A673 (cell line): ENCODE results near the gene MPZL1. TPM values are rescaled to one million over a fixed set of nuclear protein-coding genes. Genes with fewer than 3 reads are reported as not detected.

ENCODE experiments used
- BruUV-seq: library from RNA; stranded (reverse); fragments of 400-500 nt; replicated peaks from 2 replicates; lab custom pipeline; 2021; lab: Mats Ljungman, UMichigan
- CTCF ChIA-PET: fragments of 300-600 bp; sonication (Branson Sonifier 250); formaldehyde crosslinking; loops from one replicate; lab custom pipeline; 2022; ENCODE audit warnings: antibody characterized with exemption; lab: Charles Lee
- POLR2A ChIA-PET: fragments of 300-600 bp; sonication (Branson Sonifier 250); formaldehyde crosslinking; loops from one replicate; lab custom pipeline; 2022; ENCODE audit warnings: antibody characterized with exemption; ENCODE audit not compliant: low non-redundant PET; lab: Charles Lee
- DNase-seq: peaks from one replicate; pipeline ENCODE4 v3.0.0-alpha.2; 2015; ENCODE audit warnings: low spot score
- H3K27ac ChIP-seq: fragments of 200-600 bp; sonication (generic); 2 replicates; pipeline ENCODE4 v1.5.1; 2016; ENCODE audit warnings: mixed run types, low read depth, mild to moderate bottlenecking, mixed read lengths, antibody characterized with exemption, low read length; ENCODE audit not compliant: poor library complexity, severe bottlenecking
- H3K27me3 ChIP-seq: fragments of 200-600 bp; sonication (generic); replicated peaks from 2 replicates; pipeline ENCODE4 v1.6.1; 2017; ENCODE audit warnings: mixed run types, low read depth, mild to moderate bottlenecking, mixed read lengths, antibody characterized with exemption, low read length; ENCODE audit not compliant: insufficient read depth, poor library complexity
- H3K36me3 ChIP-seq: fragments of 200-600 bp; sonication (generic); 2 replicates; pipeline ENCODE4 v1.6.1; 2016; ENCODE audit warnings: mixed run types, mild to moderate bottlenecking, mixed read lengths, antibody characterized with exemption, low read length; ENCODE audit not compliant: insufficient read depth, poor library complexity, severe bottlenecking
- H3K4me1 ChIP-seq: fragments of 200-600 bp; sonication (generic); 2 replicates; pipeline ENCODE4 v1.6.1; 2017; ENCODE audit warnings: mixed run types, mild to moderate bottlenecking, mixed read lengths, antibody characterized with exemption, low read length; ENCODE audit not compliant: insufficient read depth, poor library complexity, severe bottlenecking
- H3K4me3 ChIP-seq: fragments of 200-600 bp; sonication (generic); 2 replicates; pipeline ENCODE4 v1.5.1; 2016; ENCODE audit warnings: low read depth, mixed run types, mild to moderate bottlenecking, mixed read lengths, low read length; ENCODE audit not compliant: poor library complexity, severe bottlenecking
- H3K9me3 ChIP-seq: fragments of 200-600 bp; sonication (generic); 2 replicates; pipeline ENCODE4 v1.6.1; 2016; ENCODE audit warnings: mixed run types, low read depth, mild to moderate bottlenecking, mixed read lengths, antibody characterized with exemption, low read length; ENCODE audit not compliant: poor library complexity, severe bottlenecking
- CTCF ChIP-seq: fragments of 300-800, 200-600 bp; sonication (generic); conservative IDR thresholded peaks from 2 replicates; pipeline ENCODE4 v1.5.1; 2017; ENCODE audit warnings: low read depth, mild to moderate bottlenecking, antibody characterized with exemption, low read length, moderate library complexity, mixed read lengths
- EZH2 ChIP-seq: fragments of 200-600 bp; sonication (generic); IDR thresholded peaks from 2 replicates; pipeline ENCODE4 v1.6.1; 2017; ENCODE audit warnings: borderline replicate concordance, low read depth, mild to moderate bottlenecking, mixed read lengths, antibody characterized with exemption, low read length; ENCODE audit not compliant: poor library complexity, severe bottlenecking
- intact Hi-C: fragments of 100-400 bp; cut with micrococcal nuclease; formaldehyde crosslinking; loops from one replicate; pipeline ENCODE4 v1.10.0; 2022; ENCODE audit not compliant: unreplicated experiment
- total RNA-seq: library from RNA; stranded (reverse); gene quantifications from 2 replicates; pipeline ENCODE4 v1.2.3, GENCODE V29; 2021

MPZL1 gene
- total RNA-seq, 1 experiment from 2014 or later = 87.8 TPM

DNA sequence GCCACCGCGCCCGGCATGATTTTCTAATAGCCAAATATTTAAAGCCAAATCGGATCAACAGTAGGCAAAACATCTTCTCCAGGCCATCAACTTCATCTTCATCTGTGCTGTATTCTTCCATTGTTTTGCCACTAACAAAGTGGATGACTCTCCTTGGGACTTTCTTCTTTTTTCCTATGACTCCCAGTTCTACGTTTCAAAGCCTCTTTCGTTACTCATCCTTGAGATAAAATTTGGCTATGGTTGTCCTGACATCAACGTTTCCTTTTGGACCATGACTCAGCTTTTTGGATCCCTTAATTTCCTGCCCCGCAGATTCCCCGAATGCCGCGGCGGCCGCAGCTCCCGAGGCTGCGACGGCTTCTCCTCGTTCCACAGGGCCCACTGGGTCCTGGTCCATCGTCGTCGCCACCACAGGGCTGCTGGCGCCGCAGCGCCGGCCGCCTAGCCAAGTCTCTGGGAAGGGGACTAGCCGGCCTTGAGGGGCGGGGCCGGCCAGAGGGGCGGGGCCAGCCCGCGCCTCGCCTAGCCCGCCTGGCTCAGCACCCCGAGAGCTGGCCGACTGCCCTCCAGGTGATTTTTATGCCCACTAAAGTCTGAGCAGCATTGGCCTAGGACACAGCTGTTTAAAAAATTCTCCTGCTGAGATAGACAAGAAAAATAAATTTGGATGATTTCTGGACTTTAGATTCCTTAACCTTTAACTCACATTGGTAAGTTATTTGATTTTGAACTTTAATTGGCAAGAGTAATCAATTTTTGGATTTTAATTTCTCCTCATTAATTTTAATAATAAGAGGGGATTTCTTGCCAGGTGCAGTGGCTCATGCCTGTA is 98.3 kb downstream of the MPZL1 start:
- TF ChIP-seq EZH2 (no peak), CTCF (no peak)
- Histone ChIP-seq H3K4me3 (peak overlapping the region; percentile 36), H3K36me3 (no peaks in the 10 kb centered on the region), H3K27me3 (no peaks in the 10 kb centered on the region), H3K9me3 (no peaks in the 10 kb centered on the region), H3K27ac (no peak overlapping the region), H3K4me1 (no peaks in the 10 kb centered on the region)
- intact Hi-C loops = no loop called here
- ChIA-PET CTCF (interaction anchor here (0.5 kb wide), 1 partner anchor 383 kb away, joined by 3 read pairs; no protein-coding TSS in a partner anchor), POLR2A (no interaction called here)
- TSS peak; percentile 82 for BruUV-seq
- DNase-seq = peak; percentile 78

GRCh38 chr1:167820684-167821355 is 99.0 kb downstream of the MPZL1 start:
- H3K27ac ChIP-seq = no peak overlapping the region
- CTCF ChIA-PET = no interaction called here
- TF ChIP-seq EZH2 (no peak), CTCF (no peak)
- no peaks in the 10 kb centered on the region for H3K4me1 ChIP-seq
- no peak for DNase-seq
- intact Hi-C loops = no loop called here
- H3K36me3 ChIP-seq = no peaks in the 10 kb centered on the region
- H3K27me3 ChIP-seq = no peaks in the 10 kb centered on the region
- no peaks in the 10 kb centered on the region for H3K9me3 ChIP-seq
- no TSS peak for BruUV-seq
- POLR2A ChIA-PET = no interaction called here
- H3K4me3 ChIP-seq = no peak overlapping the region

DNA sequence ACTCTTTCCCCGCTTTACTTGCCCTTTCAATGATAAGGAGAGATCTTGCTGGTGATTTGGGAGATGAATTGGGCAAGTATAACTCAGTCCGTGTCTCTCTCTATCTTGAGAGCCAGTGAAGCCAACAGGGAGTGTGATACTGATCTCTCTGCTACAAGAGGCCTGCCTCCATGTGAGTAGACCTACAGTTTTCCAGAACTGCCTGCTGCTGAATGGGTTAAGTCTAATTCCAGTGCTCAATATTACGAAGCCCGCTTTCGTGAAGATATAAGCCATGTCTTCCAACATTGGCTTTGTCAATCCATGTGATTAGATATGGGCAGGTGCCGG is 99.5 kb downstream of the MPZL1 start:
- no peaks in the 10 kb centered on the region for H3K9me3 ChIP-seq
- intact Hi-C loops = no loop called here
- no peak for DNase-seq
- CTCF ChIA-PET = no interaction called here
- H3K27me3 ChIP-seq = no peaks in the 10 kb centered on the region
- no peak overlapping the region for H3K4me3 ChIP-seq
- no peaks in the 10 kb centered on the region for H3K4me1 ChIP-seq
- no peaks in the 10 kb centered on the region for H3K36me3 ChIP-seq
- POLR2A ChIA-PET = no interaction called here
- no TSS peak for BruUV-seq
- no peak for TF ChIP-seq CTCF
- no peak for TF ChIP-seq EZH2
- no peak overlapping the region for H3K27ac ChIP-seq
